GM23338 (cell line): ENCODE results near the gene SOS2. TPM values are rescaled to one million over a fixed set of nuclear protein-coding genes. Genes with fewer than 3 reads are reported as not detected.

Experiments
- ATAC-seq: fragments of 200-7000 bp; cut with Tn5 transposase; 3 replicates; pipeline ENCODE4 v1.9.1; 2020
- DNase-seq: peaks from one replicate; pipeline ENCODE4 v3.0.0-alpha.2; 2015; ENCODE audit warnings: low spot score
- H2AFZ ChIP-seq: fragments of 200-600 bp; sonication (generic); 2 replicates; pipeline ENCODE4 v1.8.0; 2016; ENCODE audit warnings: antibody characterized with exemption, mild to moderate bottlenecking, moderate library complexity
- H3F3A ChIP-seq: fragments of 200-600 bp; sonication (generic); replicated peaks from 2 replicates; pipeline ENCODE4 v1.8.0; 2017; ENCODE audit warnings: antibody characterized with exemption, mixed run types, low read depth
- H3K27ac ChIP-seq: fragments of 200-600 bp; sonication (generic); 2 replicates; pipeline ENCODE4 v1.6.1; 2016; ENCODE audit warnings: low read depth
- H3K27me3 ChIP-seq: fragments of 200-600 bp; sonication (generic); 2 replicates; pipeline ENCODE4 v1.8.0; 2016; ENCODE audit warnings: mild to moderate bottlenecking, mixed run types, moderate library complexity; ENCODE audit not compliant: insufficient read depth
- H3K36me3 ChIP-seq: fragments of 200-600 bp; sonication (generic); 2 replicates; pipeline ENCODE4 v1.8.0; 2016; ENCODE audit warnings: mild to moderate bottlenecking; ENCODE audit not compliant: insufficient read depth
- H3K4me1 ChIP-seq: fragments of 200-600 bp; sonication (generic); 2 replicates; pipeline ENCODE4 v1.8.0; 2016; ENCODE audit warnings: mild to moderate bottlenecking, moderate library complexity; ENCODE audit not compliant: insufficient read depth
- H3K4me2 ChIP-seq: fragments of 200-600 bp; sonication (generic); 2 replicates; pipeline ENCODE4 v1.7.1; 2017; ENCODE audit warnings: mixed run types
- H3K4me3 ChIP-seq: fragments of 200-600 bp; sonication (generic); 2 replicates; pipeline ENCODE4 v1.6.1; 2016; ENCODE audit warnings: mixed run types
- H3K79me2 ChIP-seq: fragments of 200-600 bp; sonication (generic); replicated peaks from 2 replicates; pipeline ENCODE4 v1.8.0; 2017; ENCODE audit warnings: mild to moderate bottlenecking; ENCODE audit not compliant: insufficient read depth
- H3K9me2 ChIP-seq: fragments of 200-600 bp; sonication (generic); 2 replicates; pipeline ENCODE4 v1.8.0; 2017; ENCODE audit not compliant: insufficient read depth
- H4K20me1 ChIP-seq: fragments of 200-600 bp; sonication (generic); replicated peaks from 2 replicates; pipeline ENCODE4 v1.8.0; 2017; ENCODE audit warnings: mild to moderate bottlenecking; ENCODE audit not compliant: insufficient read depth
- H3K27ac Mint-ChIP-seq: 2 replicates; pipeline ENCODE4 v1.8.0; 2020; ENCODE audit warnings: inconsistent platforms, mild to moderate bottlenecking, moderate library complexity, mixed read lengths
- H3K27me3 Mint-ChIP-seq: 3 replicates; pipeline ENCODE4 v1.8.0; 2022; ENCODE audit warnings: low read depth, mild to moderate bottlenecking, moderate library complexity, mixed read lengths, inconsistent platforms; ENCODE audit not compliant: insufficient read depth, poor library complexity
- H3K36me3 Mint-ChIP-seq: 3 replicates; pipeline ENCODE4 v1.8.0; 2021; ENCODE audit warnings: low read depth, mild to moderate bottlenecking, inconsistent platforms, moderate library complexity, mixed read lengths
- H3K4me1 Mint-ChIP-seq: 3 replicates; pipeline ENCODE4 v1.8.0; 2020; ENCODE audit warnings: mild to moderate bottlenecking, inconsistent platforms, mixed read lengths
- H3K4me3 Mint-ChIP-seq: 3 replicates; pipeline ENCODE4 v1.8.0; 2021; ENCODE audit warnings: moderate library complexity, mild to moderate bottlenecking, inconsistent platforms, mixed read lengths
- H3K9me3 Mint-ChIP-seq: 3 replicates; pipeline ENCODE4 v1.8.0; 2020; ENCODE audit warnings: moderate library complexity, mild to moderate bottlenecking, inconsistent platforms, mixed read lengths
- CREB1 ChIP-seq: fragments of 250-450 bp; sonication (Bioruptor Pico); IDR thresholded peaks from 2 replicates; pipeline ENCODE4 v1.5.0; 2020; ENCODE audit warnings: low read depth, mild to moderate bottlenecking, moderate library complexity
- CTCF ChIP-seq, 2 experiments: fragments of 200-600 bp in 1 of 2; sonication (generic) in 1 of 2; conservative IDR thresholded peaks; 2 replicates each; pipeline versions ENCODE4 v1.5.1 to v1.6.1; 2016 to 2017; ENCODE audit warnings: antibody characterized with exemption in 2 of 2, low read depth in 2 of 2, mild to moderate bottlenecking in 2 of 2, moderate library complexity in 1 of 2
- ETS1 ChIP-seq: IDR thresholded peaks from 2 replicates; pipeline ENCODE4 v1.6.1; 2016; ENCODE audit warnings: antibody characterized with exemption
- EZH2 ChIP-seq: fragments of 200-600 bp; sonication (generic); IDR thresholded peaks from one replicate; pipeline ENCODE4 v1.8.0; 2017; ENCODE audit warnings: antibody characterized with exemption, mild to moderate bottlenecking, low read depth; ENCODE audit not compliant: unreplicated experiment
- EZH2phosphoT487 ChIP-seq: fragments of 200-600 bp; sonication (generic); IDR thresholded peaks from one replicate; pipeline ENCODE4 v1.8.1; 2018; ENCODE audit warnings: antibody characterized with exemption; ENCODE audit not compliant: unreplicated experiment
- JUNB ChIP-seq: IDR thresholded peaks from one replicate; pipeline ENCODE4 v1.6.1; 2016; ENCODE audit warnings: antibody characterized with exemption; ENCODE audit not compliant: unreplicated experiment
- NANOG ChIP-seq: IDR thresholded peaks from 2 replicates; pipeline ENCODE4 v1.6.1; 2016; ENCODE audit warnings: antibody characterized with exemption, borderline replicate concordance
- STAT1 ChIP-seq: IDR thresholded peaks from one replicate; pipeline ENCODE4 v1.6.1; 2016; ENCODE audit warnings: antibody characterized with exemption; ENCODE audit not compliant: unreplicated experiment
- ZNF331 ChIP-seq: fragments of 250-450 bp; sonication (Bioruptor Pico); IDR thresholded peaks from 2 replicates; pipeline ENCODE4 v1.5.0; 2020; ENCODE audit warnings: low read depth, mild to moderate bottlenecking, moderate library complexity
- polyA plus RNA-seq: library from polyadenylated mRNA; unstranded; fragments of >200 nt; fragmentation: Nextera tagmentation; extraction: Ambion mirVana; gene quantifications from 2 replicates; pipeline ENCODE4 v1.2.1, GENCODE V29; 2016
- total RNA-seq: library from RNA; depleted of rRNA; stranded (reverse); fragments of >200 nt; shearing (Covaris generic); gene quantifications from 2 replicates; pipeline ENCODE4 v1.2.3, GENCODE V29; 2014
- TF ChIP-seq, protein P1 (sequence below): IDR thresholded peaks from one replicate; pipeline ENCODE4 v1.6.1; 2018; ENCODE audit warnings: antibody characterized with exemption; ENCODE audit not compliant: unreplicated experiment

SOS2 gene
- total and polyA plus RNA-seq, 2 experiments from 2014 or later: 3.5 to 11.4 TPM

DNA sequence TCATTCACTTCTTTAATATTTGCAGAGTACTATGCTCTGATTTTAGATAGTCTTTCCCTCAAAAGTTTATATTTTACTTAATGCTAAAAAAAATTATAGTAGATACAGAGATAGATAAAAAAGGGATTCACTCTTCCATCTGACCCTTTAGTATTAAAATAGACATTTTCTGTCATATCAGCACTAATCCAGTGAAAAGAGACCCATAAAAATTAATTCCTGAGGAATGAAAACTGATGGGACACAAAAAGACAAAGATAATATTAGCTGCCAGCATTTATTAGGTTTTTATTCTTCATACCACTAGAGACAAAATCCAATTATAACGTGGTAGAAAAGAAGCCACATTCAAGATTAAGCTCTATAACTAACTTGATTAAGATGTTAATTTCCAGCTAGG lies 45.3 kb downstream of the SOS2 start (continued):
- no peak for TF ChIP-seq CTCF (conservative IDR thresholded peaks at IDR 0.05; ENCODE audit: low read depth in 2 of 2)
- TF ChIP-seq, protein P1, sequence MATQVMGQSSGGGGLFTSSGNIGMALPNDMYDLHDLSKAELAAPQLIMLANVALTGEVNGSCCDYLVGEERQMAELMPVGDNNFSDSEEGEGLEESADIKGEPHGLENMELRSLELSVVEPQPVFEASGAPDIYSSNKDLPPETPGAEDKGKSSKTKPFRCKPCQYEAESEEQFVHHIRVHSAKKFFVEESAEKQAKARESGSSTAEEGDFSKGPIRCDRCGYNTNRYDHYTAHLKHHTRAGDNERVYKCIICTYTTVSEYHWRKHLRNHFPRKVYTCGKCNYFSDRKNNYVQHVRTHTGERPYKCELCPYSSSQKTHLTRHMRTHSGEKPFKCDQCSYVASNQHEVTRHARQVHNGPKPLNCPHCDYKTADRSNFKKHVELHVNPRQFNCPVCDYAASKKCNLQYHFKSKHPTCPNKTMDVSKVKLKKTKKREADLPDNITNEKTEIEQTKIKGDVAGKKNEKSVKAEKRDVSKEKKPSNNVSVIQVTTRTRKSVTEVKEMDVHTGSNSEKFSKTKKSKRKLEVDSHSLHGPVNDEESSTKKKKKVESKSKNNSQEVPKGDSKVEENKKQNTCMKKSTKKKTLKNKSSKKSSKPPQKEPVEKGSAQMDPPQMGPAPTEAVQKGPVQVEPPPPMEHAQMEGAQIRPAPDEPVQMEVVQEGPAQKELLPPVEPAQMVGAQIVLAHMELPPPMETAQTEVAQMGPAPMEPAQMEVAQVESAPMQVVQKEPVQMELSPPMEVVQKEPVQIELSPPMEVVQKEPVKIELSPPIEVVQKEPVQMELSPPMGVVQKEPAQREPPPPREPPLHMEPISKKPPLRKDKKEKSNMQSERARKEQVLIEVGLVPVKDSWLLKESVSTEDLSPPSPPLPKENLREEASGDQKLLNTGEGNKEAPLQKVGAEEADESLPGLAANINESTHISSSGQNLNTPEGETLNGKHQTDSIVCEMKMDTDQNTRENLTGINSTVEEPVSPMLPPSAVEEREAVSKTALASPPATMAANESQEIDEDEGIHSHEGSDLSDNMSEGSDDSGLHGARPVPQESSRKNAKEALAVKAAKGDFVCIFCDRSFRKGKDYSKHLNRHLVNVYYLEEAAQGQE: no peak
- TF ChIP-seq NANOG: no peak
- no peak for TF ChIP-seq ZNF331 (CRISPR knock-in tag)
- no peak for TF ChIP-seq CREB1
- no peak for TF ChIP-seq JUNB

DNA sequence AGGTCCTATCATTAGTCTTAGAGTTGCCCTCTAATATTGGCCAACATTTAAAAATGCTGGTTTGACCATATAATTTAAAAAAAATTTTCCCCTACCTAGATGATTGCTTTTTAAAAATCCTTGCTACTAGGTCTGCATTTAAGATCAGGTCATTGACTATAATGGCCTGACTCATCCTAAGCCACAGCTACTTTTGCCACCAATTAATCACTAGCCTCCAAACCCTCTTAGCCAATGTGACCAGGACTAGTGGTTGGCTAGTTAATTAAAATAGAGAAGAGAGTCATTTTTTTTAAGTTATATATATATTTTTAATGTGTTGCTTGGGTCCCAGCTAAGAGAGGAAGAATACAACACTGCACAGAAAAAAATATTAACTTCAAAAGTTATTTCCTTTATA lies 57.5 kb downstream of the SOS2 start:
- H3K27ac ChIP-seq: no peak overlapping the region
- no peak overlapping the region for H2AFZ ChIP-seq
- no peaks in the 10 kb centered on the region for H3K4me1 Mint-ChIP-seq
- H3K36me3 ChIP-seq: no peaks in the 10 kb centered on the region
- TF ChIP-seq STAT1 (no peak), NANOG (no peak), ETS1 (no peak)
- peaks cover 2% of the 10 kb centered on the region for H3K27me3 Mint-ChIP-seq
- no peaks in the 10 kb centered on the region for H4K20me1 ChIP-seq
- no peaks in the 10 kb centered on the region for H3K9me2 ChIP-seq
- no peaks in the 10 kb centered on the region for H3K36me3 Mint-ChIP-seq
- H3K79me2 ChIP-seq: no peaks in the 10 kb centered on the region
- no peaks in the 10 kb centered on the region for H3F3A ChIP-seq
- ATAC-seq (no peak), DNase-seq (no peak)
- no peak overlapping the region for H3K4me3 Mint-ChIP-seq
- H3K4me1 ChIP-seq: no peaks in the 10 kb centered on the region
- no peak overlapping the region for H3K4me2 ChIP-seq
- no peaks in the 10 kb centered on the region for H3K27me3 ChIP-seq
- H3K4me3 ChIP-seq: no peak overlapping the region
- H3K27ac Mint-ChIP-seq: no peak overlapping the region
- no peaks in the 10 kb centered on the region for H3K9me3 Mint-ChIP-seq

- H3K27ac ChIP-seq: no peak overlapping the region
- DNase-seq (no peak), ATAC-seq (no peak)
- H3K4me3 ChIP-seq: no peak overlapping the region
- Mint-ChIP-seq H3K4me1 (no peaks in the 10 kb centered on the region), H3K36me3 (no peaks in the 10 kb centered on the region), H3K9me3 (no peaks in the 10 kb centered on the region), H3K27ac (no peak overlapping the region), H3K27me3 (no peaks in the 10 kb centered on the region), H3K4me3 (no peak overlapping the region)
- no peaks in the 10 kb centered on the region for H4K20me1 ChIP-seq
- no peak overlapping the region for H3K4me2 ChIP-seq
- no peaks in the 10 kb centered on the region for H3K4me1 ChIP-seq
- H3K9me2 ChIP-seq: no peaks in the 10 kb centered on the region
- no peaks in the 10 kb centered on the region for H3K27me3 ChIP-seq
- no peaks in the 10 kb centered on the region for H3K79me2 ChIP-seq
- H2AFZ ChIP-seq: no peak overlapping the region
- H3K36me3 ChIP-seq: no peaks in the 10 kb centered on the region
- H3F3A ChIP-seq: no peaks in the 10 kb centered on the region
- no peak for TF ChIP-seq JUNB
- TF ChIP-seq, protein P1: no peak
- TF ChIP-seq NANOG: no peak
- no peak for TF ChIP-seq EZH2
- no peak for TF ChIP-seq EZH2phosphoT487
- no peak for TF ChIP-seq ETS1
- no peak for TF ChIP-seq CREB1
- TF ChIP-seq ZNF331 (CRISPR knock-in tag): no peak
Measured at GRCh38 chr14:50171895-50172294, 59.5 kb downstream of the SOS2 start.
